H1 (cell line): Measurements from ENCODE around the gene JAKMIP2. TPM values are rescaled to one million over a fixed set of nuclear protein-coding genes. Genes with fewer than 3 reads are reported as not detected.

Experiments used
- CTCF ChIA-PET: fragments of 300-600 bp; sonication (Branson Sonifier 250); formaldehyde crosslinking; loops from one replicate; lab custom pipeline; 2021; ENCODE audit not compliant: partially characterized antibody; lab: Charles Lee
- POLR2A ChIA-PET: fragments of 300-600 bp; sonication (Branson Sonifier 250); formaldehyde crosslinking; loops from one replicate; lab custom pipeline; 2021; ENCODE audit warnings: inconsistent platforms; ENCODE audit not compliant: partially characterized antibody; lab: Charles Lee
- DNase-seq, 2 experiments: peaks; one replicate each; pipeline versions ENCODE4 v3.0.0 to v3.0.0-alpha.2; 2010 to 2022; ENCODE audit warnings: low spot score in 2 of 2, low read depth in 1 of 2, mixed read lengths in 1 of 2
- FAIRE-seq: peaks from 2 replicates; lab custom pipeline; 2011; peaks lifted over from hg19 to GRCh38; lab: Jason Lieb, UNC
- H2AFZ ChIP-seq: 2 replicates; pipeline ENCODE4 v1.8.1; 2012; ENCODE audit warnings: low read length, inconsistent platforms
- H2AK5ac ChIP-seq: 2 replicates; pipeline ENCODE4 v1.6.1; 2013; ENCODE audit warnings: low read depth, low read length
- H2BK120ac ChIP-seq: replicated peaks from 2 replicates; pipeline ENCODE3; 2013; ENCODE audit warnings: low read depth, low read length, inconsistent platforms
- H2BK12ac ChIP-seq: 2 replicates; pipeline ENCODE4 v1.6.1; 2013; ENCODE audit warnings: low read depth, low read length
- H2BK15ac ChIP-seq: 2 replicates; pipeline ENCODE4 v1.6.1; 2013; ENCODE audit warnings: low read length
- H2BK20ac ChIP-seq: 2 replicates; pipeline ENCODE4 v1.6.1; 2013; ENCODE audit warnings: low read length
- H2BK5ac ChIP-seq: 2 replicates; pipeline ENCODE4 v1.6.1; 2013; ENCODE audit warnings: low read depth, low read length
- H3K14ac ChIP-seq: 2 replicates; pipeline ENCODE4 v1.6.1; 2013; ENCODE audit warnings: inconsistent platforms; ENCODE audit not compliant: insufficient read length
- H3K18ac ChIP-seq: 2 replicates; pipeline ENCODE4 v1.6.1; 2013; ENCODE audit warnings: low read length; ENCODE audit errors: extremely low read depth
- H3K23ac ChIP-seq: 2 replicates; pipeline ENCODE4 v1.6.1; 2013; ENCODE audit warnings: inconsistent platforms; ENCODE audit not compliant: insufficient read length
- H3K23me2 ChIP-seq: 2 replicates; pipeline ENCODE4 v1.6.1; 2013; ENCODE audit warnings: low read depth, low read length
- H3K27ac ChIP-seq: 2 replicates; pipeline ENCODE4 v1.6.1; 2011; ENCODE audit warnings: low read depth, low read length, inconsistent platforms
- H3K27me3 ChIP-seq, 4 experiments: replicated peaks in 1 of 4; 1 replicate in 1 of 4; 2 replicates in 3 of 4; pipeline versions ENCODE4 v1.6.1 to v1.8.1; 2011 to 2013; ENCODE audit warnings: low read length in 3 of 4, mild to moderate bottlenecking in 3 of 4, inconsistent platforms in 2 of 4, mixed read lengths in 2 of 4, moderate library complexity in 1 of 4; ENCODE audit not compliant: control insufficient read depth in 3 of 4, insufficient read depth in 3 of 4; ENCODE audit errors: extremely low read depth in 1 of 4
- H3K36me3 ChIP-seq, 4 experiments: 2 replicates each; pipeline versions ENCODE4 v1.6.1 to v1.8.1; 2011 to 2013; ENCODE audit warnings: mild to moderate bottlenecking in 4 of 4, low read length in 3 of 4, moderate library complexity in 2 of 4, control low read depth in 1 of 4, inconsistent platforms in 1 of 4; ENCODE audit not compliant: insufficient read depth in 4 of 4, control insufficient read depth in 2 of 4
- H3K4ac ChIP-seq: replicated peaks from 2 replicates; pipeline ENCODE3; 2013; ENCODE audit warnings: low read length, low read depth, mixed read lengths, inconsistent platforms; ENCODE audit not compliant: insufficient read length
- H3K4me1 ChIP-seq, 4 experiments: replicated peaks in 1 of 4; 1 replicate in 1 of 4; 2 replicates in 3 of 4; pipeline versions ENCODE4 v1.6.1 to v1.8.1; 2011 to 2013; ENCODE audit warnings: low read length in 3 of 4, inconsistent platforms in 2 of 4, mixed read lengths in 1 of 4; ENCODE audit not compliant: insufficient read depth in 4 of 4, control insufficient read depth in 3 of 4
- H3K4me2 ChIP-seq, 2 experiments: 2 replicates each; pipeline versions ENCODE4 v1.6.1 to v1.8.1; 2011 to 2013; ENCODE audit warnings: low read depth in 2 of 2, low read length in 2 of 2, control low read depth in 1 of 2, inconsistent platforms in 1 of 2, mild to moderate bottlenecking in 1 of 2; ENCODE audit not compliant: insufficient read depth in 1 of 2
- H3K4me3 ChIP-seq, 4 experiments: fragments of 200-600, 300-600 bp in 1 of 4; sonication (generic), shearing (Covaris generic), sonication (Bioruptor Twin) in 1 of 4; 2 replicates each; pipeline versions ENCODE4 v1.5.1 to v1.8.1; 2011 to 2016; ENCODE audit warnings: low read length in 4 of 4, low read depth in 3 of 4, control low read depth in 2 of 4, inconsistent platforms in 2 of 4, mild to moderate bottlenecking in 2 of 4, mixed read lengths in 1 of 4, moderate library complexity in 1 of 4; ENCODE audit not compliant: insufficient read depth in 2 of 4; ENCODE audit errors: extremely low read depth in 1 of 4
- H3K56ac ChIP-seq: replicated peaks from 2 replicates; pipeline ENCODE3; 2013; ENCODE audit warnings: low read depth, mild to moderate bottlenecking, mixed read lengths, low read length, inconsistent platforms; ENCODE audit not compliant: insufficient read length
- H3K79me1 ChIP-seq: 2 replicates; pipeline ENCODE4 v1.6.1; 2013; ENCODE audit warnings: low read depth, low read length, control low read depth
- H3K79me2 ChIP-seq, 2 experiments: 2 replicates each; pipeline versions ENCODE4 v1.6.1 to v1.8.1; 2012 to 2013; ENCODE audit warnings: low read length in 2 of 2, mild to moderate bottlenecking in 2 of 2, inconsistent platforms in 1 of 2; ENCODE audit not compliant: insufficient read depth in 2 of 2, control insufficient read depth in 1 of 2
- H3K9ac ChIP-seq, 4 experiments: replicated peaks in 1 of 4; 1 replicate in 1 of 4; 2 replicates in 3 of 4; pipeline versions ENCODE4 v1.6.1 to v1.8.1; 2011 to 2013; ENCODE audit warnings: low read depth in 3 of 4, low read length in 3 of 4, control low read depth in 2 of 4, mild to moderate bottlenecking in 2 of 4, moderate library complexity in 2 of 4, inconsistent platforms in 1 of 4; ENCODE audit errors: extremely low read depth in 1 of 4
- H3K9me3 ChIP-seq, 2 experiments: 2 replicates each; pipeline versions ENCODE4 v1.6.1 to v1.8.1; 2012 to 2013; ENCODE audit warnings: mild to moderate bottlenecking in 2 of 2, moderate library complexity in 2 of 2, control low read depth in 1 of 2, inconsistent platforms in 1 of 2, low read depth in 1 of 2, low read length in 1 of 2, mixed read lengths in 1 of 2; ENCODE audit not compliant: insufficient read depth in 2 of 2
- H4K20me1 ChIP-seq, 2 experiments: replicated peaks in 1 of 2; 2 replicates each; pipeline versions ENCODE3 to v1.8.1; 2011 to 2013; ENCODE audit warnings: inconsistent platforms in 2 of 2, low read length in 2 of 2, mild to moderate bottlenecking in 1 of 2; ENCODE audit not compliant: insufficient read depth in 2 of 2, control insufficient read depth in 1 of 2
- H4K5ac ChIP-seq: 2 replicates; pipeline ENCODE4 v1.6.1; 2013; ENCODE audit warnings: low read length, low read depth, mixed read lengths, inconsistent platforms; ENCODE audit not compliant: insufficient read length
- H4K8ac ChIP-seq: 2 replicates; pipeline ENCODE4 v1.8.0; 2013; ENCODE audit warnings: mild to moderate bottlenecking, moderate library complexity, low read length, inconsistent platforms; ENCODE audit not compliant: insufficient read depth; ENCODE audit errors: extremely low read depth
- H4K91ac ChIP-seq: replicated peaks from 2 replicates; pipeline ENCODE3; 2013; ENCODE audit warnings: low read length, mixed read lengths, inconsistent platforms; ENCODE audit not compliant: insufficient read length
- CEBPB ChIP-seq: IDR thresholded peaks from 2 replicates; pipeline ENCODE4 v1.6.1; 2012; ENCODE audit warnings: low read depth, low read length
- CHD1 ChIP-seq: IDR thresholded peaks from 2 replicates; pipeline ENCODE4 v1.6.1; 2012; ENCODE audit warnings: low read depth, low read length, improper control_type of control experiment
- KDM5A ChIP-seq: fragments of 200-600 bp; IDR thresholded peaks from 2 replicates; pipeline ENCODE4 v1.7.1; 2012; ENCODE audit warnings: mild to moderate bottlenecking, low read length, inconsistent platforms, mixed read lengths
- SUZ12 ChIP-seq: fragments of 200-600 bp; sonication (generic); IDR thresholded peaks from 2 replicates; pipeline ENCODE4 v1.6.1; 2012; ENCODE audit warnings: mild to moderate bottlenecking, inconsistent platforms, low read length, moderate library complexity, mixed read lengths
- WGBS, 2 experiments: shearing (Covaris generic) in 1 of 2; methylation state at CpG; one replicate each; pipeline versions ENCODE4 v1.1.6 to v1.1.7; 2013 to 2015; ENCODE audit warnings: low lambda C conversion rate in 2 of 2, mixed read lengths in 2 of 2, inconsistent platforms in 1 of 2, low coverage in 1 of 2, missing lambda C conversion rate in 1 of 2; ENCODE audit not compliant: insufficient replicate concordance in 2 of 2, insufficient coverage in 1 of 2, insufficient read length in 1 of 2; ENCODE audit errors: extremely low coverage in 1 of 2, missing lambda C conversion rate in 1 of 2; 5-methylcytosine and 5-hydroxymethylcytosine counted together
- polyA plus RNA-seq, 7 experiments: library from polyadenylated mRNA; depleted of rRNA in 3 of 7; stranded (reverse) in 5 of 7; unstranded in 2 of 7; fragments of >200 nt in 5 of 7; fragments of 200-250 nt in 2 of 7; gene quantifications; 1 replicate in 5 of 7; 2 replicates in 1 of 7; 4 replicates in 1 of 7; pipeline versions ENCODE4 v1.2.1 to v1.2.3, GENCODE V29; 2011 to 2013; ENCODE audit warnings: missing spikeins in 2 of 7, mixed read lengths in 2 of 7
- total RNA-seq: library from RNA; stranded (reverse); fragmentation: NEBNext Ultra II Directional; extraction: Animal tissue kit (Norgen Biotek cat#: 25700); gene quantifications from 2 replicates; pipeline ENCODE4 v1.2.1, GENCODE V29; 2021

JAKMIP2 gene
- total and polyA plus RNA-seq, 2 of the 8 experiments (the other 6 are each of a cell fraction or from before 2014, with no cell fraction given) = 2.4 to 13.6 TPM

- H3K56ac ChIP-seq = no peak overlapping the region
- H3K36me3 ChIP-seq = no peaks in the 10 kb centered on the region
- H3K4ac ChIP-seq = no peak overlapping the region
- WGBS, 2 experiments = 85% methylated on average over 5 of the region's 6 CpGs; no CpG with 5 or more reads in 1 of the 2 experiments
- no peak overlapping the region for H3K4me2 ChIP-seq
- no peak overlapping the region for H2BK12ac ChIP-seq
- H4K8ac ChIP-seq = no peak overlapping the region
- CTCF ChIA-PET = interaction anchor here (1.1 kb wide), 1 partner anchor 168 kb away, joined by 3 read pairs; no protein-coding TSS in a partner anchor
- 0 out of 7 replicates have a peak, but pooled peaks cover 0 to 2% (median 0%) of the 10 kb centered on the region in 4 experiments for H3K4me1 ChIP-seq
- H3K27me3 ChIP-seq = no peaks in the 10 kb centered on the region
- no peak overlapping the region for H3K9ac ChIP-seq
- POLR2A ChIA-PET = interaction anchor here (1.2 kb wide), 1 partner anchor 49 kb away, joined by 4 read pairs; no protein-coding TSS in a partner anchor
- no peak overlapping the region for H3K4me3 ChIP-seq
- H3K23me2 ChIP-seq = no peaks in the 10 kb centered on the region
- H2BK15ac ChIP-seq = no peak overlapping the region
- TF ChIP-seq SUZ12 = no peak
- TF ChIP-seq CEBPB = peak; percentile 44; the same call in 1 of the 2 replicates
- TF ChIP-seq KDM5A = no peak
- no peak for TF ChIP-seq CHD1
- H2BK120ac ChIP-seq = no peak overlapping the region
- no peaks in the 10 kb centered on the region for H3K79me2 ChIP-seq
- no peak overlapping the region for H2AK5ac ChIP-seq
- no peak overlapping the region for H3K27ac ChIP-seq
- no peak overlapping the region for H2BK5ac ChIP-seq
- H4K5ac ChIP-seq = no peak overlapping the region
- DNase-seq = no peak
- no peak overlapping the region for H3K14ac ChIP-seq
- H3K23ac ChIP-seq = no peak overlapping the region
- H4K91ac ChIP-seq = no peak overlapping the region
- no peaks in the 10 kb centered on the region for H4K20me1 ChIP-seq
- no peak overlapping the region for H2BK20ac ChIP-seq
- H2AFZ ChIP-seq = no peak overlapping the region
- FAIRE-seq = no peak
- no peaks in the 10 kb centered on the region for H3K9me3 ChIP-seq
- no peak overlapping the region for H3K18ac ChIP-seq
- H3K79me1 ChIP-seq = no peaks in the 10 kb centered on the region
These were observed 22.5 kb upstream of the JAKMIP2 start for GRCh38 chr5:147805030-147805454.
